Measurements from ENCODE around the gene SLC22A16.

The SLC22A16 gene, protein sequence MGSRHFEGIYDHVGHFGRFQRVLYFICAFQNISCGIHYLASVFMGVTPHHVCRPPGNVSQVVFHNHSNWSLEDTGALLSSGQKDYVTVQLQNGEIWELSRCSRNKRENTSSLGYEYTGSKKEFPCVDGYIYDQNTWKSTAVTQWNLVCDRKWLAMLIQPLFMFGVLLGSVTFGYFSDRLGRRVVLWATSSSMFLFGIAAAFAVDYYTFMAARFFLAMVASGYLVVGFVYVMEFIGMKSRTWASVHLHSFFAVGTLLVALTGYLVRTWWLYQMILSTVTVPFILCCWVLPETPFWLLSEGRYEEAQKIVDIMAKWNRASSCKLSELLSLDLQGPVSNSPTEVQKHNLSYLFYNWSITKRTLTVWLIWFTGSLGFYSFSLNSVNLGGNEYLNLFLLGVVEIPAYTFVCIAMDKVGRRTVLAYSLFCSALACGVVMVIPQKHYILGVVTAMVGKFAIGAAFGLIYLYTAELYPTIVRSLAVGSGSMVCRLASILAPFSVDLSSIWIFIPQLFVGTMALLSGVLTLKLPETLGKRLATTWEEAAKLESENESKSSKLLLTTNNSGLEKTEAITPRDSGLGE

DNA sequence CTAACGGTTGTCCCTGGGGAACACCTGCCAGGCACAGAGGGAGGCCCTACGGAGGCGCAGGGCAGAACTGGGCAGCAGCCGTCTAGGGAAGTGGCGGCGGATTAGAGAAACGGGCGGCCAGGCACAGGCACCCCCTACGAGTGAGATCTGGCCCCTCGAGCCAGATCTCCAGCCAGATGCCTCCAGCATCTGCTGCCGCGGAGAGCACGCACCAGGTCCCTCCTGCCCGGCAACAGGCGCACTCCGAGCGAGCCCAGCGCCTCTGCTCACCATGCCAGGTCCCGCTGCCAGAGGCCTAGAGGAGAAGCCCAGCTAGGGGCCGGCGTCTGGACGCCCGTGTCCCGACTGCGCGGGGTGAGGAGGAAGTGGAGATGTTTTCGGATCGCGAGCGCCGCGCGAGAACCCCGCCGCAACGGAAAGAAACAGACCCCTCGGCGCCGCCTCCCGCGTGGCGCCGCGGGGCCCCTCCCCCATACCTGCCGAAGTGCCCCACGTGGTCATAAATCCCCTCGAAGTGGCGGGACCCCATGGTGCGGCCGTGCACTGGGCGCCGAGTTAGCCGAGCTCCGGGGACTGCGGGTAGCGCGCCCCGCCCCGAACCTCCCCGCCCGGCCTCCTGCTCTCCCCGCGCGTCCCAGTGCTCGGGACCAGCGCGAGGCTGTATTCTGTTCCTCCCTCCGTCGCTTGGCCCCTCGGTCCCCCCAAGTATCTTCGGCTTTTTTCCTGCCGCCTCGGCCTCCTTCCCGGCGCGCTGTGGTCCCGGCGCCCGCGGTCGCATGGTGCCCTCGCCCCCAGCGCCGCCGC, at the start of gene SLC22A16:
SLC22A16 (minus strand) TSS at position 568 of the 804 bp plus-strand sequence; CDS start at position 529, 39 bp downstream.
- no peaks in the 10 kb centered on the region for H3K4me1 ChIP-seq (ENCODE audit: insufficient read depth, low read length)
- H3K27me3 ChIP-seq (ENCODE audit: insufficient read depth, low read length), result peaks cover 28% of the 10 kb centered on the region; the same call in 1 of the 2 replicates
- no peak within 1 kb of the TSS for H3K9ac ChIP-seq (ENCODE audit: low read depth, low read length)
- peak within 1 kb of the TSS; percentile 43; the same call in 1 of the 2 replicates for H3K4me3 ChIP-seq (ENCODE audit: low read length)
- no peak within 1 kb of the TSS for H3K27ac ChIP-seq (ENCODE audit: low read length)
- no peaks in the 10 kb centered on the region for H3K36me3 ChIP-seq (ENCODE audit: insufficient read depth, low read depth, low read length)
- no peaks in the 10 kb centered on the region for H3K9me3 ChIP-seq (ENCODE audit: insufficient read depth, low read depth, low read length)

DNA sequence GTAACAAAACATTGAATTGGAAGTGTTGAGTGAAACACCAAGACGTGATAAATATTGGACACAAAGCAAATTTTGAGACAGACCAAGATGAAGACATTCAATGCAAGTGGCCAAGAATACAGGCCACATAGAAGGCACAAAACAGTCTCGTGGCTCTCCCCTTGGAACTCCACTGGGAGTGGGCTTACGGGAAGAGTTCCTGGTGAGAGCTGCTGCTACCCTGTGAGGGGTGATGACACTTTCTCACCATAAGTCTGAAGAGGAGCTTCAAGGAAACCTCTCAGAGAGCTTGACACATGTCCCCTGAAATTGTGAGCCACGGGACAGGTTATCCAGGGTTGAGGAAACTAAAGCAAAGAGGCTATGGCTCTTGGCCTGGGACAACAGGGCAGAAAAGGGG, 48.6 kb upstream of the SLC22A16 start:
- Histone ChIP-seq H3K27ac (ENCODE audit: low read length) (no peak overlapping the region), H3K9ac (ENCODE audit: low read depth, low read length) (no peak overlapping the region), H3K4me3 (ENCODE audit: low read length) (no peak overlapping the region), H3K9me3 (ENCODE audit: insufficient read depth, low read depth, low read length) (no peaks in the 10 kb centered on the region), H3K27me3 (ENCODE audit: insufficient read depth, low read length) (no peaks in the 10 kb centered on the region), H3K4me1 (ENCODE audit: insufficient read depth, low read length) (no peaks in the 10 kb centered on the region; the same call in none of the 2 replicates), H3K36me3 (ENCODE audit: insufficient read depth, low read depth, low read length) (no peaks in the 10 kb centered on the region)

DNA sequence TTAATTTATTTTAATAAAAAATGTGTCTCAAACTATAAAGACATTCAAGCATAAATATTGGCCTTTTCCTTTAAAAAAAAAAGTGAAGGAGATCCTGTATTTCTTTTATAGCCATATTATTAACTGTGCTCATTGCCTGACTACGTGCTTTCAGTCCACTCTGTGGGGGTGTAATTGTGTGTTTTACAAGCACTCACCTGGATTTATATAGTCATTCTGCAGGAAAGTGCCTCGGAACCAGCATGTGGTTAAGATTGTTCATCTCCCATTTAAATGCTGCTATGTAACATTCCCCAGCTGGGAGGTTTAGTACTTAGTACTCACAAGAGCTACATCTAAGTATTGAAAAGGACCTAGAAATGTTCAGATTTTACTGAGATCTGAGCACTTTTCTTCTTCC, 47.9 kb upstream of the SLC22A16 start:
- Histone ChIP-seq H3K36me3 (ENCODE audit: insufficient read depth, low read depth, low read length) (no peaks in the 10 kb centered on the region), H3K4me3 (ENCODE audit: low read length) (no peak overlapping the region), H3K9ac (ENCODE audit: low read depth, low read length) (no peak overlapping the region), H3K27ac (ENCODE audit: low read length) (no peak overlapping the region), H3K27me3 (ENCODE audit: insufficient read depth, low read length) (no peaks in the 10 kb centered on the region), H3K4me1 (ENCODE audit: insufficient read depth, low read length) (peaks cover 2% of the 10 kb centered on the region), H3K9me3 (ENCODE audit: insufficient read depth, low read depth, low read length) (no peaks in the 10 kb centered on the region)

DNA sequence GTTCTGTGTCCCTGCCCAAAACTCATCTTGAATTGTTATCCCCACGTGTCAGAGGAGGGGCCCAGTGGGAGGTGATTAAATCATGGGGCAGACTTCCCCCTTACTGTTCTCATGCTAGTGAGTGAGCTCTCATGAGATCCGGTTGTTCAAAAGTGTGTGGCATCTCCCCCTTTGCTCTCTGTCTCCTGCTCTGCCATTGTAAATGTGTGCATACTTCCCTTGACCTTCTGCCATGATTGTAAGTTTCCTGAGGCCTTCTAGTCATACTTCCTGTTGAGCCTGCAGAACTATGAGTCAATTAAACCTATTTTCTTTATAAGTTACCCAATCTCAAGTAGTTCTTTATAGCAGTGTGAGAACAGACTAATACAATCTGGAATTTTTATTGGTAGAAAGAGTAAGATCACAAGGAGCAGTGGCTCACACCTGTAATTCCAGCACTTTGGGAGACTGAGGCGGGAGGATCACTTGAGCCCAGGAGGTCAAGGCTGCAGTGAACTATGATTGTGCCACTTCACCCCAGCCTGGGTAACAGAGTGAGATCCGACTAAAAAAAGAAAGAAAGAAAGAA, 47.1 kb upstream of the SLC22A16 start:
- H3K4me3 ChIP-seq (ENCODE audit: low read length), result no peak overlapping the region

DNA sequence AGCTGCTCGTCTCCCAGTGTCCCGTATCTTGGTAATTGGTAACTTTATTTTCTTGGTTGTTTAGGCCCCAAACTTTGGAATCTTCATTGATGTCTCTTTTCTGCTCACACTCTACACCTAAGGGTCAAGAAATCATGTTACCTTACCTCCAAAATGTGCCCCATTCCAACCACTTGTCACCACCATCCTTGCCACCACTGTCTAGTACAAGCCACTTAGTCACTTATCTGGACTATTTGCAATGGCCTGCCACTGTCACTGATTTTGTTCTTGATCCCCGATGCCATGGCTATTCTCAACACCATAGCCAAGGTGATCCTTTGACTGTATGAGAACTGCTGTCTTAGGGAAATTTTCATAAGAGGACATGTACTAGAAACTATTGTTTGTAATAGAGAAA, 46.0 kb upstream of the SLC22A16 start:
- H3K27ac ChIP-seq (ENCODE audit: low read length), result no peak overlapping the region
- no peak overlapping the region for H3K4me3 ChIP-seq (ENCODE audit: low read length)
- H3K9me3 ChIP-seq (ENCODE audit: insufficient read depth, low read depth, low read length), result no peaks in the 10 kb centered on the region
- no peaks in the 10 kb centered on the region for H3K36me3 ChIP-seq (ENCODE audit: insufficient read depth, low read depth, low read length)
- no peaks in the 10 kb centered on the region for H3K27me3 ChIP-seq (ENCODE audit: insufficient read depth, low read length)
- peaks cover 5% of the 10 kb centered on the region; the same call in 1 of the 2 replicates for H3K4me1 ChIP-seq (ENCODE audit: insufficient read depth, low read length)
- H3K9ac ChIP-seq (ENCODE audit: low read depth, low read length), result no peak overlapping the region

More for the DNA sequence above, 47.1 kb upstream of the SLC22A16 start:
- no peaks in the 10 kb centered on the region for H3K36me3 ChIP-seq (ENCODE audit: insufficient read depth, low read depth, low read length)
- H3K9ac ChIP-seq (ENCODE audit: low read depth, low read length), result no peak overlapping the region
- no peaks in the 10 kb centered on the region for H3K27me3 ChIP-seq (ENCODE audit: insufficient read depth, low read length)
- no peak overlapping the region for H3K27ac ChIP-seq (ENCODE audit: low read length)
- no peaks in the 10 kb centered on the region for H3K9me3 ChIP-seq (ENCODE audit: insufficient read depth, low read depth, low read length)
- H3K4me1 ChIP-seq (ENCODE audit: insufficient read depth, low read length), result peaks cover 2% of the 10 kb centered on the region

DNA sequence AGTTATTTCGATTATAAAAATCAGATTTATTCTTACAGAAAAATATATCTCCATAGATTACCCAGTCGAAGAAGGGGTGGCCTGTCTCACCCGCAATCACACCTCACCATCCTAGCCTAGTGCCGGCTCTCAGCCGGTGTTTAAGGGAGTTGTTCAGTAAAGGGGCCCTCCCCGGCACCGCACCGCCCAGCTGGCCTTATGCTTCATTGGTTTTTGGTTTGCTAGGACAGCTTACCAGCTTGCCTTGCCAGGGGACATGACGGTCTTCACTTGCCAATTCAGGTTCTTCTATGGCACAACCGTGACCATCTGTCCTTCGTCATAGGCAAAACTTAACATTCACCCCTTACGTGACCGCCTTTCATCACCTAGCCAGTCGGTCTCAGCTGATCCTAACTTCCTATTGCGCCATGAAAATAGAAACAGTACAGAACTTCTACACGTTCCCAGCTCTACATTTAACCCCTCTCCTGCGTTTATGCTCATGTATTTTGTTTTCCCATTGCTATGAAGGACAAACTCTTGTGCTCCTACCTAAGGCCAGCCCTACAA, 44.7 kb upstream of the SLC22A16 start:
- Histone ChIP-seq H3K9ac (ENCODE audit: low read depth, low read length) (no peak overlapping the region), H3K27ac (ENCODE audit: low read length) (no peak overlapping the region), H3K4me3 (ENCODE audit: low read length) (no peak overlapping the region), H3K9me3 (ENCODE audit: insufficient read depth, low read depth, low read length) (no peaks in the 10 kb centered on the region), H3K4me1 (ENCODE audit: insufficient read depth, low read length) (peaks cover 5% of the 10 kb centered on the region; the same call in 1 of the 2 replicates), H3K27me3 (ENCODE audit: insufficient read depth, low read length) (no peaks in the 10 kb centered on the region), H3K36me3 (ENCODE audit: insufficient read depth, low read depth, low read length) (no peaks in the 10 kb centered on the region)

DNA sequence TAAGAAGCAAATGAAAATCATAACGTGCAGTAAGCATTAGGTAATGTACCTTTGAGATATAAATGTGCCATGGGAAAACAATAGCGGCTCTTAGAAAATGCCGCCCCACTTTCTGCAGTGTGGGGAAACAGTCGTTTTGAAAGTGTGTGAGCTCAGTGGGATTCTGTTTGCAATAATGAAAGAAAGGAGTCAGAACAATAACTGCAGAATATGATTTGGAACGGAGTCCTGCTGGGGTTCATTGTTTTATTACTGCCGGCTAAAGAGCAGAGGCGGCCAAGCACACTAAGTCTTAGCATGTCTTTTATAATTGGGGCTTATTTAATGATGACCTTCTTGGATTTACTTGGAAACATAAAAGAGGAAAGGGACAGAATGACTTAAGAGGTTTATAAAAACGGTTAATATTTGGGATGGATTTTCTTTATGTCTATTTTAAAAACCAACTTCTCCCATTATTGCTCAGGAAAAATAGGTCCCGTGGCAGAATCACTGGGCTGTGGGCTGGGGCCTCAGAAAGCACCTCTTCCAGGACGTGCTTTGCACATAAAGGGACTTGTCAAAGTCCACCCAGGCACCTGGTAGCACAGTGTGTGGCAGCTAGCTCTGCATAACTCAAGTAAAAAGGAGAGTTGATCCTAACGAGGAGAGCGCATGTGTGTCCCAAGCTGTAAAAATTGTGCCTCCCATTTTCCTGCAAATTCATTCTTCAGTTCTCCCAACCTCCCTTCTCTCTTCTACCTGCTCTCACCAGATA, 44.0 kb upstream of the SLC22A16 start:
- Histone ChIP-seq H3K4me3 (ENCODE audit: low read length) (no peak overlapping the region), H3K9me3 (ENCODE audit: insufficient read depth, low read depth, low read length) (no peaks in the 10 kb centered on the region), H3K9ac (ENCODE audit: low read depth, low read length) (no peak overlapping the region), H3K36me3 (ENCODE audit: insufficient read depth, low read depth, low read length) (no peaks in the 10 kb centered on the region), H3K4me1 (ENCODE audit: insufficient read depth, low read length) (peaks cover 5% of the 10 kb centered on the region; the same call in 1 of the 2 replicates), H3K27me3 (ENCODE audit: insufficient read depth, low read length) (no peaks in the 10 kb centered on the region), H3K27ac (ENCODE audit: low read length) (no peak overlapping the region)

DNA sequence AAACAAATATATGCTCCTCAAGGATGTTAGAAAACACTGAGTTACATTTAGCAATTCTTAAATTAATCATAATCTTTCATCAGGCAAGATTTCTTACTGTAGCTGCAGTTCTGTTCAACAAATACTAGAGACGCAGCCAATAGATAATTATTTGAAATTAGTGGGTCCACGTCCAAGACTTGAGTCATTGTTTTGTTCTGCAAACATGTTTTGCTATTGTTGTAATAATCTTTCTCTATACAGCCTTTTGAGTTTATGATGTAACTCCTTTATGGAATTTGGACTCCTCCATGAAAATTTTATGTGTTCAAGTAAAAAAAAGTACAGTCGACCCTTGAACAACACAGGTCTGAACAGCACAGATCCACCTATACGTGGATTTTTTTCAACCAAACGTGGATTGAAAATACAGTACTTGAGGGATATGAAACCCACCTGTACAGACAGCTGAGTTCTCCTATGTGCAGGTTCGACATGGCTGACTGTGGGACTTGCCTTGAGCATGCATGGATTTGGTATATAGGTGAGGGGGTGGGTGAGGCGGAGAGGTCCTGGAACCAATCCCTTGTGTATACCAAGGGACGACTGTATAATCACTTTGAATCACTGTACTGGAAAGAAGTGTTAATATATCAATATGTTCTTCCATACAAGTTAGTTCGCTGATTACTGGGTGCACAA, 41.3 kb upstream of the SLC22A16 start:
- Histone ChIP-seq H3K9me3 (ENCODE audit: insufficient read depth, low read depth, low read length) (no peaks in the 10 kb centered on the region), H3K4me1 (ENCODE audit: insufficient read depth, low read length) (peaks cover 9% of the 10 kb centered on the region), H3K36me3 (ENCODE audit: insufficient read depth, low read depth, low read length) (no peaks in the 10 kb centered on the region), H3K27ac (ENCODE audit: low read length) (no peak overlapping the region), H3K9ac (ENCODE audit: low read depth, low read length) (no peak overlapping the region), H3K4me3 (ENCODE audit: low read length) (no peak overlapping the region), H3K27me3 (ENCODE audit: insufficient read depth, low read length) (no peaks in the 10 kb centered on the region)

DNA sequence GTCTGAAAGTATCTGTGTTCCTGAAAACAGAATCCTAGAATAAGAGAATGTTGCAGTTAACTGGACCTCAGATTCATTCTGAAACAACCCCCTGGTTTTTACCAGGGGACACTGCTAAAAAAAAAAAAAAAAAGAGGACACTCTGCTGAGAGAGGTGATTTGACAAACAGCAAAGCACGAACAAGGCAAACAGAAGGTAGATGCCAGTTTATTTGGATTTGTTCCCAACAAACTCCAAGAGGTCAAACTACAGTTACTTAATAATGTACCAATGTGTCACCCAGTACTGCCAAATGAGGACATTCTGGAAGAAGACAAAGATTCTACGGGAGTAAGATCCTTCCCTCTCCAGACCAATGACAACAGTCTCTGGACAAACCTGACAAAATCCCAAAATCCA, 40.6 kb upstream of the SLC22A16 start:
- Histone ChIP-seq H3K9ac (ENCODE audit: low read depth, low read length) (no peak overlapping the region), H3K27ac (ENCODE audit: low read length) (no peak overlapping the region), H3K36me3 (ENCODE audit: insufficient read depth, low read depth, low read length) (no peaks in the 10 kb centered on the region), H3K4me3 (ENCODE audit: low read length) (no peak overlapping the region), H3K9me3 (ENCODE audit: insufficient read depth, low read depth, low read length) (no peaks in the 10 kb centered on the region), H3K27me3 (ENCODE audit: insufficient read depth, low read length) (no peaks in the 10 kb centered on the region), H3K4me1 (ENCODE audit: insufficient read depth, low read length) (peaks cover 10% of the 10 kb centered on the region)

DNA sequence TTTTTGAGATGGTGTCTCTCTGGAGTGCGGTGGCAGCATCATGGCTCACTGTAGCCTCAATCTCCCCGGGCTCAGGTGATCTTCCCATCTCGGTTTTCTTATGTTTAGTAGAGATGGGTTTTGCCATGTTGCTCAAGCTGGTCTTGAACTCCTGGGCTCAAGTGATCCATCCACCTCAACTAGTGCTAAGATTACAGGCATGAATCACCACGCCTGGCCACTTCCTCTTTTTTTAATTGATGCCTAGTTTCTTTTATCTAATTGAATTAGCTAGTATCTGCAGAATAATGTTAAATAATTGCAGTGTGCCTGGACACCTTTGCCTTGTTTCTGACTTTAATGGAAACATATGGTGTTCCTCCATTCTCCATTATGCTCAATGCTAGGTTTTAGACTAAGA, 38.4 kb upstream of the SLC22A16 start:
- H3K27ac ChIP-seq (ENCODE audit: low read length), result no peak overlapping the region
- H3K4me1 ChIP-seq (ENCODE audit: insufficient read depth, low read length), result peaks cover 26% of the 10 kb centered on the region
- H3K9ac ChIP-seq (ENCODE audit: low read depth, low read length), result no peak overlapping the region
- no peaks in the 10 kb centered on the region for H3K9me3 ChIP-seq (ENCODE audit: insufficient read depth, low read depth, low read length)
- no peak overlapping the region for H3K4me3 ChIP-seq (ENCODE audit: low read length)
- H3K27me3 ChIP-seq (ENCODE audit: insufficient read depth, low read length), result no peaks in the 10 kb centered on the region
- H3K36me3 ChIP-seq (ENCODE audit: insufficient read depth, low read depth, low read length), result no peaks in the 10 kb centered on the region

Measured in iPS-20b (cell line).